ACHN (cell line): ENCODE results near the gene SPIRE2.
"Not testable (repeated sequence)": the region's sequence is repeated elsewhere in the genome, so short reads cannot be mapped to it uniquely, and the experiment has no call there.

Source experiments
- DNase-seq: peaks from one replicate; pipeline ENCODE4 v3.0.0-alpha.2; 2015
- in situ Hi-C: cut with HindIII; loops from 2 replicates; pipeline ENCODE4 v1.10.0; 2017; ENCODE audit warnings: low sequenced_read_pairs, low pct_ligation_motif_present, low pct_unique_long_range_greater_than_20kb

Gene SPIRE2

DNA sequence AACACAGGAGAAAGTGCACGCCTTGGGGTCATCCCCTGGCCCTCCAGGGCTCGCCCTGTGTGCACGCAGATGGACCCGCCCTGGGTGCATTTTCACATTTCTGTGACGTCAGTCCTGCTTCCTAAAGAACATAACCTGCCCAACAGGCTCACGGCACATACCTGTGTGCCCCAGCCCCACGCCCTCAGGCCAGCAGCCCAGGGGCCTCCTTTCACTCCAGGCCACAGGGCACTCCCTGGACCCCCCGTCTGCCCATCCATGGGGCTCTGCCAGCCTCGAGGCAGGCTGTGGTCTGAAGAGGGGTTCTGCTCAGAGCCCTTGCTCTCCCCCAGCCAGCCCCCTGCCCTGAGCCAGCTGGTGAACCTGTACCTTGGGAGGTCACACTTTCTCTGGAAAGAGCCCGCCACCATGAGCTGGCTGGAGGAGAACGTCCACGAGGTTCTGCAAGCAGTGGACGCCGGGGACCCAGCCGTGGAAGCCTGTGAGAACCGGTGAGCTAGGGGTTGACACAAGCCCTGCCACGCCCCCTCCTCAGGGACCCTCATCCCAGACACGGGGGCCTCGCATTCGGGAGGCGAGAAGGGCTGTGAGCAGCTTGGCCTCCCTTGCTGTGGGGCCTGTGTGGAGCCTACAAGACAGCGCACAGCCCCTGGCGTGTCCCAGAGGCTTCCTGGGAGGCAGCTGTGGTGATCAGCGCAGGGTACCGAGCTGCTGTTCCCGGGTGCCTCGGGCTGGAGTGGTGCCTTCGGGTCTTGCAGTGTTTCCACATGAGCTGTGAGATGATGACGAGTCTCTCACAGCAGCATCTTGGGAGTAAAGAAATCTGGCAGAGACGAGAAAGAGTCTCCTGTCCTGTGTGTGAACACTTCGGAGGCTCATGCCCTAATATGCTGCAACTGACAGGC, 76.6 kb downstream of the SPIRE2 start:
- in situ Hi-C loops = no loop called here

DNA sequence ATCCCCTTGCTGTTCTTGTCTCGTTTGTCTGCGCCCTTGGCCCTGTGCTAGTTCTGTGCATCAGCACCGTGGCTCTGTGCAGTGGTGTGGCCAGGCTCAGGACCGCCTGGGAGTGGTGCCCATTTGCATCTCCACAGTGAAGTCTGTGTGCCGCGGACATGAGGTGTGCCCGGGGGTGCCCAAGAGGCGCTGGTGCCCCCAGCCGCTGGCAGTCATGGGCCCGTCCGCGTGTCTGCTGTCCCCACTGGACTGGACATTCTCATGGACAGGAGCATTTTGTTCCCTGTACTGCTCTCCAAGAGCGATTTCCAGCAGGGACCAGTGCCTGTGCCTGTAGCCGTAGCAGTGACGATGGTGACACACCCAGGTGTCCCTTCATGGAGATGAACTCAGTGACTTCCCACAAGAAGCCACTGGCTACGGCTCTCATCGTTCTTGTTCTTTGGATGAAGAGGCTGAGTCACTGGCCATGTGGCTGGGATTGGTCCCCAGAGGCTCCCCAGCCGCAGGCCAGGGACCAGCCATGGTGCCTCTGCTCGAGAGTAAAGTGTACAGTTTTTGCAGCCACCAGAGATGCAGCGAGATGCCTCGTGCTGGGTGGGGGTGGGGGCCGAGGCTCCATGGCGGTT, 77.3 kb downstream of the SPIRE2 start:
- DNase-seq = no peak
- in situ Hi-C loops = no loop called here

More for the DNA sequence above, 76.6 kb downstream of the SPIRE2 start:
- DNase-seq = no peak

DNA sequence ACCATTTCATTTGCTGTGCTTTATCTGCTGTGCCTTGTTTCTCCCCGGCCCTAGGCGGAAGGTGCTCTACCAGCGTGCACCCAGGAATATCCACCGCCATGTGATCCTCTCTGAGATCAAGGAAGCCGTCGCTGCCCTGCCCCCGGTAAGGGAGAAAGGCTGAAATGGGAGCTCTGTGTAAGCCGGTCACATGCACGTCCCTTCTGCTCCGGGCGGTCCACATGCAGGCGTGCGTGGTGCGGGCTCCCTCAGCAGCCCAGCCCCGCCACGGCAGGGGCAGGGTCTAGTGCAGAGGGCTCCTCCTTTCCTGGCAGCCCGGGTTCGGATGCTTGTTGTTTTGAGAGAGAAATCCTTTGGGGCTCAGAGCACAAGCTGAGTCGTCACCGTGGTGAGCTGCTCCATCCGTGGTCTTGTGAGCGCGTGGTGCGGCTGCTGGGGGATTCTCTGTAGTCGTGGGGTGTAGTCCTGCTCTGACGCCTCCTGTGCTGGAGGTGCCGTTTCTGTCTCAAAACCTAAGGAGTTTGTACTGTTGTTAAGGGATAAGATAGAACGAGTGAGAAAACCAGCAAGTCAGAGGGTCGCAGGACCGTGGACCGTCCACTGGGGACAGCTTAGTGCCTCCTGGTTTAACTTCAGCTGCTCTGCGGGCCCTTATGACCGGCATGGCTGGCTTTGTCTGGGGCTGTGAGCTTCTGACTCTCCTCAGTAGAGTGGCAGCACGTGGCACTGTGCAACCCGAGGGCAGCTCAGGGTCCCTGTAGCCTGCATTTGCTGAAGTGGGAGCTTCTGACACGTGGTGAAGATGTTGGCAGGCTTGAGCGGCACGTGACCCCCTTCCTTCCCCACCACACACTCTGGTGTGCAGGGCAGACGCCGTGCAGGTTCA, 78.1 kb downstream of the SPIRE2 start:
- DNase-seq = no peak
- in situ Hi-C loops = no loop called here

DNA sequence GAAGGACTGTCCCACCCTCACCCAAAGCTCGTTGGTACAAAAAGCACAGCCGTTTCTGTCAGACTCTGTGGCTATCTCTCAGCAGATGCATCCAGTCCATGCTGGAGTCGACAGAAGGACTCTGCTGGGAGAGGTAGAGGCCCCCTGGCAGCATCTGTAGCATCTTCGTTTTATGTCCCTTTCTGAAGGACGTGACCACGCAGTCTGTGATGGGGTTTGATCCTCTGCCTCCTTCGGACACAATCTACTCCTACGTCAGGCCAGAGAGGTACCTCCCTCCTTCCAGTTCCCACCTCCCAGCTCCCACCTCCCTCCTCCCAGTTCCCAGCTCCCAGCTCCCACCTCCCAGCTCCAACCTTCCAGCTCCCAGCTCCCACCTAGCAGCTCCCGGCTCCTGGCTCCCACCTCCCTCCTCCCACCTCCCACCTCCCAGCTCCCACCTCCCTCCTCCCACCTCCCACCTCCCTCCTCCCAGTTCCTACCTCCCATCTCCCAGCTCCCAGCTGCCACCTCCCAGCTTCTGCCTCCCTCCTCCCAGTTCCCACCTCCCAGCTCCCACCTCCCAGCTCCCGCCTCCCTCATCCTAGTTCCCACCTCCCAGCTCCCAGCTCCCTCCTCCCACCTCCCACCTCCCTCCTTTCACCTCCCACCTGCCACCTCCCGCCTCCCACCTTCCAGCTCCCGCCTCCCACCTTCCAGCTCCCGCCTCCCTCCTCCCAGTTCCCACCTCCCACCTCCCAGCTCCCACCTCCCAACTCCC, 79.0 kb downstream of the SPIRE2 start:
- in situ Hi-C loops = no loop called here
- no peak for DNase-seq

DNA sequence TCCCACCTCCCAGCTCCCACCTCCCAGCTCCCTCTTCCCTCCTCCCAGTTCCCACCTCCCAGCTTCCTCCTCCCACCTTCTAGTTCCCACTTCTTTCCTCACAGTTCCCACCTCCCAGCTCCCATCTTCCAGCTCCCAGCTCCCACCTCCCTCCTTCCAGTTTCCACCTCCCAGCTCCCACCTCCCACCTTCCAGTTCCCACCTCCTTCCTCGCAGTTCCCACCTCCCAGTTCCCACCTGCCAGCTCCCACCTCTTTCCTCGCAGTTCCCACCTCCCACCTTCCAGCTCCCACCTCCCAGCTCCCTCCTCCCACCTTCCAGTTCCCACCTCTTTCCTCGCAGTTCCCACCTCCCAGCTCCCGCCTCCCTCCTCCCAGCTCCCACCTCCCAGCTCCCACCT, 80.0 kb downstream of the SPIRE2 start:
- in situ Hi-C loops = no loop called here
- DNase-seq = no peak

DNA sequence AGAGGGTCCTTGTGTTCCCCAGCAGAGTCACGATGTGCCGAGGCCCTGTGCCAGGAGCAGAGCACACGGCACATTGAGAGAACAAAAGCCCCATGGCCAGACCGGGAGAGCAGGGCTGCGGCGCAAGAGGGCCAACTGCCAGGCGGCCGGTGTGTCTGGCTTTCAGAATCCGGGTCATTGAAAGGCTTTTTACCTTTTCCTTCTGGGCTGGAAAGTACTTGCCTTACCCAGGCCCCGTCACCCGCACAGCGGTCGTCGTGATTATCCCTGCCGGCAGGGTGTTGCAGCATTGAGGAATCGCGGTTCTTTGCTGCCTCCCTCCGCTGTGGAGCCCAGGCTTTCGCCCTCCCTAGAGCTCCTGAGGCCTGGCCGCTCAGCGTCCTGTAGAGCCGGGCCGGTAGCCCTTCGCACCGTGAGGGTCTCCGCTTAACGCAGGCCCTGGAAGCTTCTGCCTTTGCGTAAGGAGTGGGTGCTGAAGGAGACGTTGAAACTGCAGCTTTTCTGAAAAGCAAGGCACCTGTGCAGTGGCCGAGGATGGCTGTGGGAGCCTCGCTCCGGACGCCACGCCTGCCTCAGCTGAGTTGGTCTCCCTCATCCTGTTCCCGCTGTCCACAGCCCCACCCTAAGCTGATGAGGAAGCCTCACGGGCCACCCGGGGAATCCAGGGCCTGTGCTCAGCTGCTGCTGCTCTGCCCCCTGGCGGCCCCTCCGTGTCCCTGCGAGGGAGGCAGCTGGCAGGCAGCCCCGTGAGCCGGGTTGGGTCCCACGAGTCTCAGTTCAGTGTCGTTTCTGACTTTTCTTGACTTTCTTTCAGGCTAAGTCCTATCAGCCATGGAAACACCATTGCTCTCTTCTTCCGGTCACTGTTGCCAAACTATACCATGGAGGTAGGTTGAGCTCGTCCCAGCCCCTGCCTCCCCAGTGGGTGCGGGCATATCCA, 81.8 kb downstream of the SPIRE2 start:
- in situ Hi-C loops = no loop called here
- DNase-seq = peak; percentile 85

DNA sequence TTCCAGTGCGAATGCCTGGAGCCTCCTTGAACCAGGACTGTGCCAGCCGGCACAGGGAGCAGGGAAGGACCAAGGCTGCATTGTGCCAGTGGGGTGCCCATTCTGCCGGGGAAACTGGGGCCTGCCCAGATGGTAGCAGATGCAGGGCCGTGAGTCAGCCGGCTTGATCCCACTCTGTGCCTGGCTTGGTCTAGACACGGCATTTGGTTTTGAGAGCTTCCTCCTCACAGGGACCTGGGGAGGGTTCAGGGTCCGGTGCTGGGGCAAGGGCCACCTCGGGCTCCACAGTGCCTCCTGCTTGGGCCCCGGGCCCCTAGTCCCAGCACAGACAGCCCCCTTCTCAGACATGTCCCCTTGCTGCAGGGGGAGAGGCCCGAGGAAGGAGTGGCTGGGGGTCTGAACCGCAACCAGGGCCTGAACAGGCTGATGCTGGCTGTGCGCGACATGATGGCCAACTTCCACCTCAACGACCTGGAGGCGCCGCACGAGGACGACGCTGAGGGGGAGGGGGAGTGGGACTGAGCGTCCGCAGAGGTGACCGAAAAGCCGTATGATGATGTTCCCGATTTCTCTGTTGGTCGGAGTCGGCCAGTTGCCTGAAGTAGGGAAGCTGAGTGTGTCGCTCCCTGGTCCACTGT, 82.6 kb downstream of the SPIRE2 start:
- DNase-seq = no peak
- in situ Hi-C loops = no loop called here

DNA sequence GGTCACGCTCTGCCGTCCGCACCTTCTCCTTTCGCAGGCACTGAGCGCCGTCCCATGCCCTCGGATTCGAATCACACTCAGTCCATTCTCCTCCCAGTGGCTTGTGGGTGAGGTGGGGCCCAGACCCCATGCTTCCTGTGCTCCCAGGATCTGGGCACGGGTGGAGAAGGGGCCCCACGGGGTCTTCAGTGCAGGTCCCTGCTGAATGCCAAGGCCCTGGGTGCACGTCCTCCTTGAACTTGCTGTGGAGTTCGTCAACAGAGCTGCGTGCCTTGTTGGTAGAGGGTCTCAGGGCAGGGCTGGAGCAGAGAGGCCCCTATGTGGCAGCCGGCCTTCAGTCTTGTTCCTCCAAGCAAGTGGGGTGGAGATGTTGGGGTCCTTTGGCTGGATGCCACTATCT, 83.1 kb downstream of the SPIRE2 start:
- in situ Hi-C loops = no loop called here
- no peak for DNase-seq

DNA sequence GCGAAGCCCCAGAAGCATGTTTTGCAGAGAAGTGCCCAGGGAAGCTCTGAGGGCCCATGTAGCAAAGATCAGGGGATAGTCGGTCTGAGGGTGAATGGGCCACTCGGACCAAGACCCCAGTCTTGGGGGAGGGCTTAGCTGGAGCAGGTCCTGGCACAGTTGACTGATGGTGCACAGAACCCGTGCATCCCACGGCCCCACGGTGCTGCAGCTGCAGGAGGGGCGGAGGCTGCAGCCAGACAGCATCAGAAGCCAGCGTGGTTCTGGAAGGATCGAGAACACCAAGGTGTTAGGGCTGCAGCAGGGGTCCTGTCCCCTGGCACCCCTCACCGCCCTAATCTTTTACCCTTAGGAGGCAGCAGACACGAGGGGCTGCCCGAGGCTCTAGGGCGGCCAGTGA, 83.9 kb downstream of the SPIRE2 start:
- no peak for DNase-seq
- in situ Hi-C loops = no loop called here

DNA sequence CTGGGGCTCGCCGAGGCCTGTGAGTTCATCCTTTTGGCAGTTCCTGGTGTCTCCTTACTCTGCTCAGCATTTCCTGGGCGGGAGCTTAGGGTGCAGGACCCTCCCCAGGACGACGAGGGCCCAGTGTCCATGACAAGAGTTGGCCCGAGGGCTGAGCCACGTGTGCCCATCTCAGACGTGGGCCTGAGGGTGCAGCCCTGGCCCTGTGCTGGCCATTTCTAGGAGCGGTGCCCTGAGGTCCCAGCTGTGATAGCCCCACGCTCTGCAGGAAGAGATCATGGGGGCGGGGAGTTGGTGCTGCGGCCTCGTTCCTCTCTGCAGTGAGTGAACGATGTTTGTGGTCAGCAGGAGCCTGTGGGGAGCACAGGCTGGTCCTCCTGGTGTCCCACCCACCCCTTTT, 84.4 kb downstream of the SPIRE2 start:
- no peak for DNase-seq
- in situ Hi-C loops = no loop called here

DNA sequence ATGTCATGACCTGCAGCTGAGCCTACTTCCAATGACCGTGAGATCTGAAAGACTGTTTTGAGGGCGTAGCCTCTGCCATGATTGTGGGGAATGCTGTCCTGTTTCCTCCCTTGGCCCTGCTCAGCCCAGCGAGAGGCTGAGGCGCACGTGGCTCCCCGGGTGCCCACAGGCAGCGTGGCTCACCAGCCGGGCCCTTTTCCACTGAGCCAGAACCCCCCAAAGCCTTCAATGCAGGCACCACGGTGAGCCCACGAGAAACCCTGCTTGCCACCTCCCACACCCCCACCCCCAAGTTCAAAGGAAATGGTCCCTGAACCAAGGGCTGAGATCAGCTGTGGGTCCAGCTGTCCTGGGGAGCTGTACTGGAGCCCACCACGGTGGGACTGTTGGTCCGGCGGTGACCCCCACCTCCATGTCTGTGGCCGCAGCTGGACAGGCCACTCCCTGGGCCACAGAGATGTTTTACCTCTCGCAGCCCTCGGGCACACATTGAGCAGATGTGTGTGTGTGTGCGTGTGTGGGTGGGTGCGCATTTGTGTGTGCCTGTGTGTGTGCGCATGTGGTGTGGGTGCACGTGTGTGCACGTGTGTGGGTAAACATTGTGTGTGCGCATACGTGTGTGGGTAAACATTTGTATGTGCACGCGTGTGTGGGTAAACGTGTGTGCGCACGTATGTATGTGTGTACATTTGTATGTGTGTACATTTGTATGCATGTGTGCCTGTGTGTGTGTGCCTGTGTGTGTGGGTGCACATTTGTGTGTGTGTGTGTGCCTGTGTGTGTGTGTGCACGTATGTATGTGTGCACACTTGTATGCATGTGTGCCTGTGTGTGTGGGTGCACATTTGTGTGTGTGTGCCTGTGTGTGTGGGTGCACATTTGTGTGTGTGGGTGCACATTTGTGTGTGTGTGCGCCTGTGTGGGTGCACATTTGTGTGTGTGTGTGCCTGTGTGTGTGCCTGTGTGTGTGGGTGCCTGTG, 85.4 kb downstream of the SPIRE2 start:
- in situ Hi-C loops = no loop called here
- DNase-seq = no peak

DNA sequence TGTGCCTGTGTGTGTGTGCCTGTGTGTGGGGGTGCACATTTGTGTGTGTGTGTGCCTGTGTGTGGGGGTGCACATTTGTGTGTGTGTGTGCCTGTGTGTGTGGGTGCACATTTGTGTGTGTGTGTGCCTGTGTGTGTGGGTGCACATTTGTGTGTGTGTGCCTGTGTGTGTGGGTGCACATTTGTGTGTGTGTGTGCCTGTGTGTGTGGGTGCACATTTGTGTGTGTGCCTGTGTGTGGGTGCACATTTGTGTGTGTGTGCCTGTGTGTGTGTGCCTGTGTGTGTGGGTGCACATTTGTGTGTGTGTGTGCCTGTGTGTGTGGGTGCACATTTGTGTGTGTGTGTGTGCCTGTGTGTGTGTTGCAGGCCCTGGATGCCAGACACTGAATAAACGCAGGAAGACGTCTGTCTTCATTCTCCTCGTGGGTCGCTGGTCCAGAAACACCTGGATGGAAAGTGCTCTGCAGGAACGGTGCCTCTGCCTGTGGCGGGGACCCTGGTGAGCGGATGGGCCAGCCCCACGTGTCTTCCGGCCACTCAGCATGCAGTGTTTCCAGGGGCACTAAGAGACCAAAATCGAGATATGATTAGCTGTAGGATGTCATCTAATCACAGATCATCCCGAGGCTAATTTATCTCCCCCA, 86.5 kb downstream of the SPIRE2 start:
- in situ Hi-C loops, DNase-seq: not testable (repeated sequence)

DNA sequence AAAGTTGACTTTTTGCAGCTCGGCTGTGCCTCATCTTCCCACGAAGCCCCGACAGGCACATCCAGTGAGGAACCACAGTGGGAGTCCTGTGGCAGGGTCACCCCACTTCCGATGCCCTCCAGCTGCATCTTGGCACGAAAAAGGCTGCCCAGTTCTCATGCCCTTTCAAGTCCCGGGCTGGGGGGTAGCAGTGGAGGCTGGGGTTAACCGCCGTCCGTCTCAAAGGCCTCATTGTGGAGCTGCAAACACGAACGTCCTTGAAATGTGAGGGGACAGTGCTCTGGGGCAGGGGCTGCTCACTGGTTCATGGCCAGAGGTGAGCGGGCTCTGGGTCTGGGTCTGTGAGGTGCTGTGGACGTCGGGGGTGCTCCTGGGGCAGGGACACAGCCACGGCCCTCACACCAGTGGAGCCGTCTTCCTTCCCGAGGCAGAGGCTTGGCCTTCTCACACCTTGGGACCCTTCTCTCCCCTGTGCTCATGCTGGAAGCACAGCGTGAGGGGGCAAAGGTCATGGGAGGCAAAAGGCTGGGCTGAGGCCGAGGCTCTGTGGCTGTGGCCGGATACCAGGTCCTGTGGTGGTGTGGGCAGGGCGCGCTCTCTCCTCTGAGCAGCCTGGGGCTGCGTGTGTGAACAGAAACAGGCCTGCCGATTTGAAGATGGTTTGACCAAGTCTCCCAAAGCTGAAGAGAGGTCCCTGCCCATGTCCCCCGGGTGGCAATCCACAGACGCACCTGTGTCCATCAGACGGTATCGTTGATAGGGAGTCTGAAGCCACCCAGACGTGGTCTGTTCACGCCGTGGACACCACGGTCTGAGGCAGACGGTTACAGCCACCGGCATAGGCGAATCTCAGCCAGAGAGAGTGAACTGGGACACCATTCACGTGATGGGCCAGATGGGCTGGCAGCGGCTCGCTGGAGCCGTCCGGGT, 87.3 kb downstream of the SPIRE2 start:
- DNase-seq = no peak
- in situ Hi-C loops = no loop called here

DNA sequence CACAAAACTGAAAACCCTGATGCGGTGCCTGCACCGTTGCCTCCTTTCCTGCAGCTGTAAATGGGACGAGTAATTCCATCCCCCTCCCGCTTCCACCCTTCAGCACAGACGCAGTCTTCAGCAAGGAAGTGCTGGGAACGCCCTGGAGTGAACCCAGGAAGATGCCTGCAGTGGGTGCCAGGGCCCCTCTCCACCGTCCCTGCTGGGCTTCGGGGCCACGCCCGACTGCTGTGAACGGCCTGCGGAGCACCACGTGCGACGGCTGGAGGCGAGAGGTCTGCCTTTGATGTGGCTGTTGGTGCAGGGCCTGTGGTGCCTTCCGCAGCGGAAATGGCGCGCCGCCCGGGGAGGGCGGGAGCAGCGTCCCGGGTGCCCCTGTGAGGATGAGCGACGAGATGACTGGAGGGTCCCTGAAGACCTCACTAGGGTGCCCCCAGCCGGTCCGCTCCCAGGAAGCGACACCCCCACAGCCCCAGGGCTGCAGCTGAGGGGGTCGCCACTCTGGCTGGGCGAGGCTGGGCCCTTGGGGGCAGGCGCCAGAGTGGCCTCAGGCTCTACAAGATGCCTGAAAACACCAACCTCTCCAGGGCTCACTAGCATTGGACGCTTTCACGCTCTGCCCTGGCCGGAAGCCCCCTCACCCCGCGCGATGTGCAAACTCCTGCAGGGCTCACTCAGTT, 89.6 kb downstream of the SPIRE2 start:
- in situ Hi-C loops = no loop called here
- DNase-seq = peak; percentile 99
